Psoas muscle (tissue), 8 donors: ENCODE data around the gene COX7A2. TPM values are rescaled to one million over a fixed set of nuclear protein-coding genes. Genes with fewer than 3 reads are reported as not detected.

Experiments used
- ATAC-seq, 4 donors: fragments of 200-7000 bp; cut with Tn5 transposase; one replicate each; pipeline ENCODE4 v1.9.1; 2020; ENCODE audit warnings: moderate library complexity in 3 of 4, mild to moderate bottlenecking in 2 of 4
- DNase-seq, 2 donors: peaks; one replicate each; pipeline ENCODE4 v3.0.0-alpha.2; 2020
- H3K27ac ChIP-seq: fragments of 200-600 bp; one replicate; pipeline ENCODE4 v1.8.0; 2022
- H3K27me3 ChIP-seq, 3 donors: fragments of 200-600 bp in 1 of 3; one replicate each; pipeline versions ENCODE4 v1.6.1 to v1.8.0; 2013 to 2022; ENCODE audit warnings: low read length in 2 of 3, mild to moderate bottlenecking in 2 of 3, moderate library complexity in 1 of 3; ENCODE audit not compliant: insufficient read depth in 3 of 3
- H3K36me3 ChIP-seq, 2 donors: fragments of 200-600 bp in 1 of 2; one replicate each; pipeline versions ENCODE4 v1.6.1 to v1.8.0; 2013 to 2022; ENCODE audit warnings: low read depth in 1 of 2, mild to moderate bottlenecking in 1 of 2, moderate library complexity in 1 of 2; ENCODE audit not compliant: insufficient read depth in 1 of 2
- H3K4me1 ChIP-seq: fragments of 200-600 bp; one replicate; pipeline ENCODE4 v1.8.0; 2022
- H3K4me3 ChIP-seq: fragments of 200-600 bp; one replicate; pipeline ENCODE4 v1.8.0; 2022; ENCODE audit warnings: mild to moderate bottlenecking
- H3K9me3 ChIP-seq: fragments of 200-600 bp; one replicate; pipeline ENCODE4 v1.8.0; 2022
- WGBS, 3 donors: extraction: QIAGEN DNeasy Blood & Tissue Kit; methylation state at CpG; one replicate each; pipeline versions ENCODE4 v1.1.6 to v1.1.7; 2013; 5-methylcytosine and 5-hydroxymethylcytosine counted together
- intact Hi-C, 2 donors: fragments of 100-400 bp; cut with DNase I; formaldehyde crosslinking; loops; one replicate each; pipeline versions ENCODE4 v1.11.0 to v1.14.2; 2022
- polyA plus RNA-seq, 3 donors: library from polyadenylated mRNA; stranded (reverse); fragments of 200-250 nt; gene quantifications; one replicate each; pipeline ENCODE4 v1.2.3, GENCODE V29; 2013
- total RNA-seq, 4 donors: library from RNA; stranded (reverse); fragmentation: NEBNext Ultra II Directional in 2 of 4; extraction: Animal tissue kit (Norgen Biotek cat#: 25700) in 2 of 4; gene quantifications; one replicate each; pipeline versions ENCODE4 v1.2.1 to v1.2.4, GENCODE V29; 2021 to 2023
- TF ChIP-seq, protein P1 (sequence below): fragments of 200-600 bp; IDR thresholded peaks from one replicate; pipeline ENCODE4 v1.8.0; 2022; ENCODE audit warnings: antibody characterized with exemption
- donor health status: healthy with polysubstance abuse.
- donor health status: DM: no; HTN: no; CAD: no; lungs with moderate emphysema.
- donor health status: Bipolar disorder and iron deficiency.
- donor health status: healthy.
- donor health status: DM: yes; HTN: yes; CAD: no.
- donor health status: DM: no; HTN: no; CAD: no.
- donor health status: DM: no; HTN: no; CAD: no.
- donor health status: DM: yes; HTN: yes; CAD: no.

COX7A2 gene
- total and polyA plus RNA-seq, 7 donors = 224 to 466 (median 366) TPM

DNA sequence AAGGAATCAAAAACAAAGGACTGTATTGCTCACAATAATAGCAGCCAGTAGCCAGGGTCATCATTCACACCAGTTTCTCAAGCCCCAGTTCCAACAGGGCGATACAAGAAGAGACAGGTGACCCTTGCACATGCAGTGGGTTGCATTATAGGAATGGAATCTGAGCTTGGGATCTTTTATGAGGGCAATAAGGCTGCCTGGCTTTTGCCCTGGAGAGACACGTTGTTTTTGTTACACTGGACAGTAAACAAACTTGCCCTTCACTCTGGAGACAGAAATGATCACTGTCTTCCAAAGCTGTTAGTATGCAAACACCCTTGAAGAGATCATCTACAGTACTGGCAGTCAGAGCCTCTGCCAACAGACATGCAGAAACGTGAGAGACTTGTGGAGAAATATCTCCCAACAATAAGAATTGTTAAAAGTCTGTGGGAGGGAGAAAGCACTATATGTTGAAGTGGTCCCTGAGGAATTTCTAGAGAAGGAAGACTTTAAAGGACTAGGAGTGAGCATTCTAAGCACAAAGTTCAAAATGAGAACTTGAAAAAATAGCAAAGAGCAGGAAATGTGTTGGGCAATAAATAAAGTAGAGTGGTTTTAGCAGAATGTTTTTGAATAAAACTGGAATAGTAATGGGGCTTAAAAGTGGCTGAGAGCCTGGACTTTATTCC lies 31.5 kb downstream of the COX7A2 start:
- TF ChIP-seq, protein P1, sequence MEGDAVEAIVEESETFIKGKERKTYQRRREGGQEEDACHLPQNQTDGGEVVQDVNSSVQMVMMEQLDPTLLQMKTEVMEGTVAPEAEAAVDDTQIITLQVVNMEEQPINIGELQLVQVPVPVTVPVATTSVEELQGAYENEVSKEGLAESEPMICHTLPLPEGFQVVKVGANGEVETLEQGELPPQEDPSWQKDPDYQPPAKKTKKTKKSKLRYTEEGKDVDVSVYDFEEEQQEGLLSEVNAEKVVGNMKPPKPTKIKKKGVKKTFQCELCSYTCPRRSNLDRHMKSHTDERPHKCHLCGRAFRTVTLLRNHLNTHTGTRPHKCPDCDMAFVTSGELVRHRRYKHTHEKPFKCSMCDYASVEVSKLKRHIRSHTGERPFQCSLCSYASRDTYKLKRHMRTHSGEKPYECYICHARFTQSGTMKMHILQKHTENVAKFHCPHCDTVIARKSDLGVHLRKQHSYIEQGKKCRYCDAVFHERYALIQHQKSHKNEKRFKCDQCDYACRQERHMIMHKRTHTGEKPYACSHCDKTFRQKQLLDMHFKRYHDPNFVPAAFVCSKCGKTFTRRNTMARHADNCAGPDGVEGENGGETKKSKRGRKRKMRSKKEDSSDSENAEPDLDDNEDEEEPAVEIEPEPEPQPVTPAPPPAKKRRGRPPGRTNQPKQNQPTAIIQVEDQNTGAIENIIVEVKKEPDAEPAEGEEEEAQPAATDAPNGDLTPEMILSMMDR = no peak
- H3K9me3 ChIP-seq = no peaks in the 10 kb centered on the region
- peaks cover 3% of the 10 kb centered on the region for H3K4me1 ChIP-seq
- ATAC-seq (no peak), DNase-seq (no peak)
- no peaks in the 10 kb centered on the region for H3K36me3 ChIP-seq
- intact Hi-C loops = loop anchor here (2.0 to 10.0 kb wide), 4 partner anchors 1121 to 1537 kb away; no protein-coding TSS in a partner anchor
- H3K27me3 ChIP-seq = peaks cover 0 to 14% (median 6%) of the 10 kb centered on the region in 3 donors
- 10 to 17% (median 12%) methylated on average over 3 of the region's 3 CpGs for WGBS, 3 donors
- no peak overlapping the region for H3K4me3 ChIP-seq
- no peak overlapping the region for H3K27ac ChIP-seq

DNA sequence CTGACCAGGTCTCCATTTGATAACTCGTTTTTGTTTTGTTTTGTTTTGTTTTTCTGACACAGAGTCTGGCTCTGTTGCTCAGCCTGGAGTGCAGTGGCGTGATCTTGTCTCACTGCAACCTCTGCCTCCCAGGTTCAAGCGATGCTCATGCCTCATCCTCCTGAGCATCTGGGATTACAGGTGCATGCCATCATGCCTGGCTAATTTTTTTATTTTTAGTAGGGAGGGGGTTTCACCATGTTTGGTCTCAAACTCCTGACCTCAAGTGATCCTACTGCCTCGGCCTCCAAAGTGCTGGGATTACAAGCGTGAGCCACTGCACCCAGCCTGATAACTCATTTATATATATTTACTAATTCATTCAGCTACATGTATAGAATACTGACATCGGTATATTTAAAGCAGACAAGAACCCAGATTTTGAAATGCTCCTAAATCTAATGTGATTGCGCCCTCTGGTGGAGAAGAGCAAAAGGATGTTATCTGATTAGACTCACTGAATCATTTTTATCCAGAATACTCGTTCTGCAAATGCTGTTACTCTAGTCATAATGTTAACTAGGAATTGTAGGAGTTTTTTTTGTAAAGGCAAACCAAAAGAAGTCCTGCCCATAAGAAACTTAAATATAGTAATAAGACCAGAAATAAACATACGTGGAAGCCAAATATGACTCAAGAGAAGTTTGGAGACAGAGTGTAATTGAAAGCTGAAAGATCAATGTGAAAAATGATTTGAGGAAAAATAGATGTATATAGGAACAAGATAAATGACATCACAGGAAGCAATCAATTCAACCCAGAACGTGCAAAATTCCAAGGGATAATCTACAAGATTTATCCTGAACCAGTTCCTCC lies 32.5 kb downstream of the COX7A2 start:
- DNase-seq (no peak), ATAC-seq (no peak)
- TF ChIP-seq, protein P1 = peak; percentile 73
- Histone ChIP-seq H3K4me1 (peaks cover 7% of the 10 kb centered on the region), H3K27me3 (peaks cover 0 to 24% (median 6%) of the 10 kb centered on the region in 3 donors), H3K36me3 (no peaks in the 10 kb centered on the region), H3K4me3 (no peak overlapping the region), H3K9me3 (no peaks in the 10 kb centered on the region), H3K27ac (no peak overlapping the region)
- intact Hi-C loops = loop anchor here (2.0 to 10.0 kb wide), 4 partner anchors 1120 to 1536 kb away; no protein-coding TSS in a partner anchor
- WGBS, 3 donors = 24 to 34% (median 29%) methylated on average over 10 of the region's 10 CpGs

DNA sequence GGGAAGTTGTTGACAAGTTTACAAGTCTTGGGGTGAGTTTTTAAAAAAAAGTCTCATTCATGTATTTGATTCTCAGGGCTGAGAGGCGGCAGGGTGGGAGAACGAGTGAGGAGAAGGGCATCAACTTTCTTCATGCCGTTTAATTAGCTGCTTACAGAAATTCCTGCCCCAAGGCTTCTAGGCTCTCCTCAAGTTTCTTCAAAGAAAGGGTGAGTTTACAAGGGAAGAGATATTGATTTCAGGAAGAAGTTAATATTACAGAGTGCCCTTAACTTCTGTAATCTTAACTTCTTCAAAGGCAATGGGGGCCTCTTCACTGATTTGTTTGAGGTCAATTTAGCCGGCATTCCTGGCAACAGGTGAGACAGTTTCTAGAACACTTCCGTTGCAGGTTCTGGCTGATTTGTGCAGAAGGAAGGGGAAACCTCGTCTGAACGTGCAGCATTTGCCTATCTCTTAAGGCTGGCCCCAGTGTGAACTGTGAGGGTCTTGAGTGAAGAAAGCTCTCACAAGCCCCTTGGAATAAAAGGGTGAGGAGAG lies 34.3 kb downstream of the COX7A2 start:
- H3K27me3 ChIP-seq = peaks cover 0 to 41% (median 12%) of the 10 kb centered on the region in 3 donors
- DNase-seq (no peak), ATAC-seq (no peak)
- H3K4me1 ChIP-seq = peaks cover 24% of the 10 kb centered on the region
- no peaks in the 10 kb centered on the region for H3K9me3 ChIP-seq
- intact Hi-C loops = loop anchor here (5.0 to 10.0 kb wide), 6 partner anchors 464 to 1534 kb away; no protein-coding TSS in a partner anchor
- H3K27ac ChIP-seq = no peak overlapping the region
- no peaks in the 10 kb centered on the region for H3K36me3 ChIP-seq
- no peak overlapping the region for H3K4me3 ChIP-seq
- TF ChIP-seq, protein P1 = no peak
- 22 to 34% (median 27%) methylated on average over 7 of the region's 7 CpGs for WGBS, 3 donors

DNA sequence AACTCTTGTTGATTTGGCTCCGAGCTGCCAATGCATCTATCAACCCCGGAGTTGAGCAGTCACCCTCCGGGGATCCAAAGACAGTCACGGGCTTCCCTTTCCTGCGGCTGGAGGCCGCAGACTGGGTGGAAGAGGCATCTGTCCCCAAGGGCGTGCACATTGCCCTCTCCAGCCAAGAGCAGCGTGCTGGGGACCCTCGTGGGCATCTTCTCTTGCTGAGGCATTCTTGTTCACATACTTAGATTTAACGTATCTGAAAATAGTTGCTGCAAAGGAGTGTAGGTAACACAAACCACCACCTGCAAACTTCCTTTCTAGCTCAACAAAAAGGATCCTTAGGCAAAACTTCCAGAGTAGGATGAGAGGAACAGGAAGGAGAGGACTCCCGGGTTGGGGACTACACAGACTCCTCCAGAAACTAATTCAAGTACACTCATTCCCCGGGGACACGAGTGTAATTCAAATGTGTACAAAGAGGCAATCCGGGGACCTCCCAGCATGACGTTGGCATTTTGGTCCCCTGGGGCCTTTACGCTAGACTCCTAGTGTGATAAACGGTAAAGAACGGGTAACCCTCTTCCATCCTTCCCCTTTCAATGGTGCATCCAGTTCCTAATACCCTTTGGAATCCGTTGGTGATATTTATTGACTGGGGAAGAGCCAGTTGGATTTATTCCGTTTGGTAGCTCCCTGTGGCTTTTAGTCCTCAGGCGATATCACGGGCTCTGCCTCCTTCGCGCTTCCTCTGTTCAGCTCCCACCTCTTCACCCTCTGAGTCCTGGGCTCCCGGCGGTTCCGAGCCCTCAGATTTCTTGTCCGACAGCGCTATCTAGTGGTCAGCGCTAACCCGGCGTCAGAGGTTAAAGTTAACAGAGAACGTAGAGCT lies 35.1 kb downstream of the COX7A2 start:
- Histone ChIP-seq H3K27ac (no peak overlapping the region), H3K27me3 (peaks cover 0 to 48% (median 12%) of the 10 kb centered on the region in 3 donors), H3K4me3 (peak overlapping the region; percentile 47), H3K4me1 (peaks cover 25% of the 10 kb centered on the region), H3K9me3 (no peaks in the 10 kb centered on the region), H3K36me3 (no peaks in the 10 kb centered on the region)
- peak; percentile 70 to 81 (median 75) for ATAC-seq
- intact Hi-C loops = loop anchor here (5.0 to 10.0 kb wide), 6 partner anchors 464 to 1534 kb away; no protein-coding TSS in a partner anchor
- peak; percentile 81 to 88 for DNase-seq
- TF ChIP-seq, protein P1 = peak; percentile 88
- 10 to 15% (median 14%) methylated on average over 33 of the region's 33 CpGs for WGBS, 3 donors
